Activated CD4-positive, alpha-beta memory T cell treated with anti-CD3 and anti-CD28 coated beads for 36 hours (primary cell): Measurements from ENCODE around the gene MTUS2. TPM values are rescaled to one million over a fixed set of nuclear protein-coding genes. Genes with fewer than 3 reads are reported as not detected.
A peak's percentile ranks its signal among the peaks of the same experiment; 100 is the strongest.

ENCODE experiments used
- CTCF ChIA-PET: fragments of 350-600 bp; sonication (Branson Sonifier 250); formaldehyde crosslinking; loops from one replicate; lab custom pipeline; 2021; ENCODE audit warnings: antibody characterized with exemption, inconsistent platforms; lab: Charles Lee
- POLR2A ChIA-PET: fragments of 350-600 bp; sonication (Branson Sonifier 250); formaldehyde crosslinking; loops from one replicate; lab custom pipeline; 2021; ENCODE audit warnings: antibody characterized with exemption; lab: Charles Lee
- DNase-seq: peaks from one replicate; pipeline ENCODE4 v3.0.0-alpha.2; 2020
- H3K27ac Mint-ChIP-seq: one replicate; pipeline ENCODE4 v1.8.0; 2021; ENCODE audit warnings: mixed read lengths
- H3K27me3 Mint-ChIP-seq: one replicate; pipeline ENCODE4 v1.8.0; 2021; ENCODE audit warnings: mixed read lengths
- H3K36me3 Mint-ChIP-seq: one replicate; pipeline ENCODE4 v1.8.0; 2021; ENCODE audit warnings: mixed read lengths
- H3K4me1 Mint-ChIP-seq: one replicate; pipeline ENCODE4 v1.8.0; 2021; ENCODE audit warnings: low read depth, mixed read lengths
- H3K4me3 Mint-ChIP-seq: one replicate; pipeline ENCODE4 v1.8.0; 2021; ENCODE audit warnings: mild to moderate bottlenecking, mixed read lengths
- H3K9me3 Mint-ChIP-seq: one replicate; pipeline ENCODE4 v1.8.0; 2021; ENCODE audit warnings: mixed read lengths
- intact Hi-C: fragments of 100-400 bp; cut with micrococcal nuclease; formaldehyde crosslinking; loops from one replicate; pipeline ENCODE4 v1.15.1; 2023
- total RNA-seq, 2 experiments: library from RNA; stranded (reverse); gene quantifications; one replicate each; pipeline ENCODE4 v1.2.3, GENCODE V29; 2021

Gene MTUS2
- total RNA-seq, 2 experiments from 2014 or later: not detected

DNA sequence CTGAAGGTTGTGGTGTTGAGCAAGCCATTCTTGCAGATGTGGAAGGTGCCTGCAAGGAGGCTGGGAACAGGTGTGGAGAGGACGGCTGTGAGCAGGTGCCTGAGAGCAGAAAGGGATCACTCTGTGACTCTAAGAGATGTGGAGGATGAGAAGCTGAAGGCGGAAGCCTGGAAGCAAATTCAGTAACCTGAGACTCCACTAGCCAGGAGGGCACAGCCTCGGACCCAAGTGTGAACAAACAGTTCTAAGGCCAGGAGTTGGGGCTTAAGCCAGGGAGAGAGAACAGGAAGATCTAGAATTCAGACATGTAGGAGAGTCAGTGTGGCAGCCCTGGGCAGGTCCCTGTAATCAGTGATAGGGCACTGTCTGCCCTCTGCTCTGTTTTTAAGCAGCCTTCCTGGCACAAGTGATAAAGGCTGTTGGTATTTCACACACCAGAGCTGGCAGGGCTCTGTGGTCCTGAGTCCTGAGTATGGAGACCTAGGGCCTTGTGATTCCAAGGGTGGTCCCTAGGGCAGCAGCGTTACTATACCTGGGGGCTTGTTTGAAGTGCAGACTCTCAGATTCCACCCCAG, 644.1 kb downstream of the MTUS2 start:
- Mint-ChIP-seq H3K27ac (no peak overlapping the region), H3K4me3 (no peak overlapping the region), H3K9me3 (no peaks in the 10 kb centered on the region), H3K27me3 (peaks cover 10% of the 10 kb centered on the region), H3K36me3 (no peaks in the 10 kb centered on the region), H3K4me1 (no peaks in the 10 kb centered on the region)
- intact Hi-C loops: no loop called here
- DNase-seq: no peak
- CTCF ChIA-PET: no interaction called here
- POLR2A ChIA-PET: no interaction called here

DNA sequence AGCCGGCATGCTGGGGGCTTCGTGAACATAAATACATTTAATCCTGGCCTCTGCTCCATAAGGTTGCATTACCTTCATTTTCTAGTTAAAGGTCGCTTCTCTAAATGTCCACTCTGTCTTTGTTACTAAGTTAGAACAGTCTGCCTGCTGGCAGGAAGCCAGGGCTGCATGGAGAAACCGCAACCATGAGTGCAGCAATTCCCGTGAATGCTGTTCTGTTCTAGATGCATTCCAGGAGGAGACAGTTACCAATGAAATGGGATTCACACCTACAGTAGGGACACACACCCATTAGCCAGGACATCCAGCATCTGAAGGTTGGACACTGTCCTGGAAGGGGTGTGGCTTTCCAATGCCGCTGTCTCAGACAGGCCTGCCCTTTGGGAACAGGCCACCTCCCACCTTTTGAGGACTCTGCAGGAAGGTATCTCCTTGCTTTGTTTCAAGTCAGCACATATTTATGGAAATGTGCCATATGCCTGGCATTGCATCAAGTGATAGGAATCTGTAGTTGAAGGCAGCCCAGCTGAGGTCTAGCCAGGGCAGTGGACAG, 645.7 kb downstream of the MTUS2 start:
- peaks cover 1% of the 10 kb centered on the region for H3K27me3 Mint-ChIP-seq
- no peaks in the 10 kb centered on the region for H3K4me1 Mint-ChIP-seq
- H3K4me3 Mint-ChIP-seq: no peak overlapping the region
- H3K36me3 Mint-ChIP-seq: no peaks in the 10 kb centered on the region
- ChIA-PET POLR2A (no interaction called here), CTCF (no interaction called here)
- H3K9me3 Mint-ChIP-seq: no peaks in the 10 kb centered on the region
- no peak overlapping the region for H3K27ac Mint-ChIP-seq
- no peak for DNase-seq
- intact Hi-C loops: no loop called here

DNA sequence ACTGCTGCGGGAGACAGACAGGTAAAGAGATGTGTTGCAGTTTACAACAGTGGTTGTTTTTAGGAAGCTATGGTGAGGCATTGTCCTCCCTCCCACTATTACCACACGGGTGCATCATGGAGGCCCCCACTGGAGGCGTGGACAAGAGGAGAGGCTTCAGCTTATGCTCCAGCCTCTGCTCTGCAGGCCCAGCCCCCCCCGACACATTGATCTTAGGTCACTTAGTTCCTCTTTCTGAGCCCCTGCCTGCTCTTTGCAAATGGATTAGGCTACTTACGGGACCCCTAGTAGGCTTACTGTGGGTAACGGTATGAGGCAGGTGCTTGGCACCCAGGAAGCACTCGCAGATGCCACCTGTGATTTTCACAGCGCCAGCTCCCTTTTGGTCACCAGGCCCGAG, 651.4 kb downstream of the MTUS2 start:
- H3K4me1 Mint-ChIP-seq: no peaks in the 10 kb centered on the region
- no peaks in the 10 kb centered on the region for H3K36me3 Mint-ChIP-seq
- ChIA-PET CTCF (interaction anchor here (0.6 to 3.3 kb wide), 12 partner anchors 9 to 242 kb away, joined by 3 to 14 read pairs (median 4); no protein-coding TSS in a partner anchor), POLR2A (no interaction called here)
- intact Hi-C loops: no loop called here
- H3K9me3 Mint-ChIP-seq: no peaks in the 10 kb centered on the region
- no peak overlapping the region for H3K4me3 Mint-ChIP-seq
- DNase-seq: no peak
- no peaks in the 10 kb centered on the region for H3K27me3 Mint-ChIP-seq
- H3K27ac Mint-ChIP-seq: no peak overlapping the region

DNA sequence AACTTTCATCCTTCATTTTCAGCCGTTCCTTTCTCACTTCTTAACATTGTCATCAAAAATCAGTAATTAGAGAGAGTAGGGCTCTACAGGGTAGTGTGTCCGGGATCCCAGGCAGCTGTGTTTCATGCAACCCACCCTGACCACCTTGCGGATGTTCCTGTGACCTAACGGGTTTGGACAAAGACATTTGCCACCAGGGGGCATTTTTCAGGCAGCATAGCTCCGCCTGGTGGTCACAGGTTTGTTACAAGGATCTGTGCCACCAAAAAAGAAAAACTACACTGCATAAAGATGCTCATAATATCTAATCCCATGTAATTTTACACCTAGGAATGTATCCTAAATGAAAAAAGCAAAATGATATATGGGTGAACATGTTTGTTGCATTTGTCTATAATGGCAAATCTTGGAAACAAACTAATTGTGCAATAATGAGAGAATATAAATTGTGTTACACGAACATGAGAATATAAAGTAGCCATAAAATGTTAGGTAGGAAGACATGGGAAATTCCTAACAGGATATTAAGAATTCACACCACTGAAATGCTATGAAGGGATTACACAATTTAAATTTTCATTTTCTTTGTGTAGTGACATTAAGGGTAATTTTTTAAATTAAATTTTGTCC, 652.3 kb downstream of the MTUS2 start:
- Mint-ChIP-seq H3K9me3 (no peaks in the 10 kb centered on the region), H3K4me3 (no peak overlapping the region), H3K27me3 (peaks cover 3% of the 10 kb centered on the region), H3K4me1 (no peaks in the 10 kb centered on the region), H3K27ac (no peak overlapping the region), H3K36me3 (no peaks in the 10 kb centered on the region)
- intact Hi-C loops: loop anchor here (1.0 kb wide), 1 partner anchor 236 kb away; no protein-coding TSS in a partner anchor
- POLR2A ChIA-PET: no interaction called here
- DNase-seq: peak; percentile 63
- CTCF ChIA-PET: interaction anchor here (0.6 to 3.3 kb wide), 14 partner anchors 8 to 482 kb away, joined by 3 to 14 read pairs (median 3); no protein-coding TSS in a partner anchor

DNA sequence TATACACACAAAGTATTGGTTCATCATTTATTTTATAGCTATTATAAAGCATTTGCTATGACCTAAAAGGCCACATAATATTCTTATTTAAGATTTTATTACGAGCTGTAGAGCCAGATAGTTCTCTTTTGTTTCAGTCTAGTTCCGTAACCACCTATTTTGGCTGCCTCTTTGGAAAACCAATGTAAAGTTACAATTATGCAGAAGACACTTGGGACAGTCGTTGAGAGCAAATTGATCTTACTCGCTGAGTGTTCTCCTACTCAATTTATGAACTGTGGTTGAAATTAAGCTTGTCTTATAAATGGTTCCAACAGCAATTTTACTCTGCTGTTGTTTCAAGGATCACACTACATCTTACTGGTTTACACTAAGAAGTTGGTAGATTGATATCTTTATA, 653.0 kb downstream of the MTUS2 start:
- H3K4me3 Mint-ChIP-seq: no peak overlapping the region
- H3K36me3 Mint-ChIP-seq: no peaks in the 10 kb centered on the region
- intact Hi-C loops: no loop called here
- no peaks in the 10 kb centered on the region for H3K9me3 Mint-ChIP-seq
- peaks cover 5% of the 10 kb centered on the region for H3K27me3 Mint-ChIP-seq
- ChIA-PET POLR2A (no interaction called here), CTCF (interaction anchor here (0.5 to 3.3 kb wide), 7 partner anchors 10 to 701 kb away, joined by 3 to 14 read pairs (median 5); no protein-coding TSS in a partner anchor)
- no peak for DNase-seq
- no peaks in the 10 kb centered on the region for H3K4me1 Mint-ChIP-seq
- no peak overlapping the region for H3K27ac Mint-ChIP-seq

DNA sequence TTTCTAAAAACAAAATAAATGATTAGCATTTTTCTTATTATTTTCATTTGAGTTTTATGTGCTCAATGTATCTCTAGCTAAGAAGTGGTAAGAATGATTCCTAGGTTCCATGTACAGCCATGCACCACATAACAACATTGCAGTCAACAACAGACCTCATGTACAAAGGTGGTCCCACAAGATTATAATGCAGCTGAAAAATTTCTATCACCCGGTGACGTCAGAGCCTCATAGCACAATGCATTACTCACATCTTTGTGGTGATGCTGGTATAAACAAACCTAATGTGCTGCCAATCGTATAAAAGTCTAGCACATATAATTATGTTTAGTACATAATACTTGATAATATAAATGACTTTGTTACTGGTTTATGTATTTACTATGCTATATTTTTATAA, 654.9 kb downstream of the MTUS2 start:
- no peaks in the 10 kb centered on the region for H3K9me3 Mint-ChIP-seq
- peaks cover 5% of the 10 kb centered on the region for H3K27me3 Mint-ChIP-seq
- H3K36me3 Mint-ChIP-seq: no peaks in the 10 kb centered on the region
- H3K27ac Mint-ChIP-seq: no peak overlapping the region
- intact Hi-C loops: no loop called here
- no peak for DNase-seq
- no peak overlapping the region for H3K4me3 Mint-ChIP-seq
- ChIA-PET CTCF (no interaction called here), POLR2A (no interaction called here)
- H3K4me1 Mint-ChIP-seq: no peaks in the 10 kb centered on the region

DNA sequence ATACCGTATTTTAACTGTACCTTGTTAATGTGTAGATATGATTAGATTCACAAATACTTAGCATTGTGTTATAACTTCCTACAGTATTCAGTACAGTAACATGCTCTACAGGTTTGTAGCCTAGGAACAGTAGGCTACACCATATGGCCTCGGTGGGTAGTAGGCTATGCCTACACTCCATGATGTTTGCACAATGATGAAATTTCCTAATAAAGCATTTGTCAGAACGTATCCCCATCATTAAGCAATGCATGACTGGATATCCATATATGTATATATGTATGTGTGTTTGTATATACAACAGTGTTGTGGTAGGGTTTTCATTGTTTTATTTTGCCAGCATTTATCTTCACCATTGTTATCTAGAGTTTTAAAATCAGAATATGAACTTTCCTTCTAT, 655.9 kb downstream of the MTUS2 start:
- Mint-ChIP-seq H3K4me3 (no peak overlapping the region), H3K27ac (no peak overlapping the region), H3K27me3 (peaks cover 5% of the 10 kb centered on the region), H3K4me1 (no peaks in the 10 kb centered on the region), H3K36me3 (no peaks in the 10 kb centered on the region), H3K9me3 (no peaks in the 10 kb centered on the region)
- DNase-seq: no peak
- intact Hi-C loops: no loop called here
- POLR2A ChIA-PET: no interaction called here
- CTCF ChIA-PET: interaction anchor here (0.7 kb wide), 1 partner anchor 28 kb away, joined by 3 read pairs; no protein-coding TSS in a partner anchor

DNA sequence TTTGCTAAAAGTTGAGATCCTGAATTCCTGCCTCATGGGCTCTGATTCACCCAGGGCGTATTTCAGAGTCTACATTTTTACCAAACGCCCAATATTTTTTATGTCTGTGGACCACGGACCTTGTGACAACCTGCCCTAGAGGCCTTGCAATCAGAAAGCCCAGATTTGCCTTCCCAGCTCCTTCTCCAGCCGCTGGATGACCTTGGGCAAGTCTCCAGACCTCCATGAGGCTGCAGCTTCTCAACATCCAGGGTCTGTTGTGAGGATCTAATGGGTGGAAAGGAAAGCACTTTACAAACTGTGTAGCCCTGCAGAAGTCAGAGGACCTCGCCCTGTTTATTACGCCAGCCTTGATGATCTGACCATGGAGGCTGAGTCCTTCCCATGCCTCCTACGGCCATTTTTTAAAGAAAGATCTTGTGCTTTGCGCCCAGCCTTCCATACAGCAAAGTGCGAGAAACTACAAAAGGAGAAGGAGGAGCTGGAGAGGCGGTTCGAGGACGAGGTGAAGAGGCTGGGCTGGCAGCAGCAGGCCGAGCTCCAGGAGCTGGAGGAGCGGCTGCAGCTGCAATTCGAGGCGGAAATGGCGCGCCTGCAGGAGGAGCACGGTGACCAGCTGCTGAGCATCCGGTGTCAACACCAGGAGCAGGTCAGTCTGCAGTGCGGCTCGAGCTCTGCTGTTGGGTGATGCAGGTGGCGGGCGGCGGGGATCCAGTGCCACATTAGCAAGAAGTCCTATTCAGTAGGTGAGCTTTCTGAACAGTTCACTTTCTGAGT, 659.8 kb downstream of the MTUS2 start:
- H3K4me3 Mint-ChIP-seq: no peak overlapping the region
- peaks cover 5% of the 10 kb centered on the region for H3K27me3 Mint-ChIP-seq
- no peaks in the 10 kb centered on the region for H3K36me3 Mint-ChIP-seq
- POLR2A ChIA-PET: no interaction called here
- no peak for DNase-seq
- no peak overlapping the region for H3K27ac Mint-ChIP-seq
- CTCF ChIA-PET: interaction anchor here (1.0 to 2.1 kb wide), 3 partner anchors 8 to 118 kb away, joined by 3 to 6 read pairs (median 3); no protein-coding TSS in a partner anchor
- no peaks in the 10 kb centered on the region for H3K9me3 Mint-ChIP-seq
- intact Hi-C loops: no loop called here
- H3K4me1 Mint-ChIP-seq: no peaks in the 10 kb centered on the region

DNA sequence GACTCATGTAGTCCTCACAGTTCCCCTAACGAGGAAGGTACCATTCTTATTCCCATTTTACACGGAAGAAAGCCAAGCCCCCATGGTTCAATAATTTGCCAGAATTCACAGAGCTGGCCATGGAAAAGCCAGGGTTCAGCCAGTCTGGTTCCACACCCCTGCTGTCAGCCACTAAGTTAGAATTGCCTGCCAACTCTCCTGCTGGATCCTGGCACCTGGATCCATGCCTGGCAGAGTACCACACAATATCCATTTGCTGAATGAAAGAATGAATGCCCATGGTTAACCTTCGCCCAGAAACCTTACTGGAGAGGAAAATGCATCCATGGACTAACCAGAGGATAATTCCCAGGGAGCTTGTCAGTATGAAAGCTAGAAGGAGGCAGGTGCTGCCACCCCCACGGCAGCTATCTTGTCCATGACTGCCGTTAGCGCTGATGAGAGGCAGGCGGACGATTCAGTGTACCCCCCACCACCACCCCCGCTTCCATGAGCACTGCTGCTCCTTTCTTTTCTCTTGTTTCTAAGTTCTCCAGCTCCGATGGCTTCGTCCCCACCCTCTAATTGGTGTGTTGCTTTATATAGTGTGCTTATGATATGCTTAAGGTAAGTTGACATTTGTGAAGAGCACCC, 660.9 kb downstream of the MTUS2 start:
- Mint-ChIP-seq H3K9me3 (no peaks in the 10 kb centered on the region), H3K4me1 (no peaks in the 10 kb centered on the region), H3K27ac (no peak overlapping the region), H3K4me3 (no peak overlapping the region), H3K36me3 (no peaks in the 10 kb centered on the region), H3K27me3 (peaks cover 8% of the 10 kb centered on the region)
- DNase-seq: no peak
- POLR2A ChIA-PET: no interaction called here
- CTCF ChIA-PET: interaction anchor here (1.2 to 2.1 kb wide), 2 partner anchors 9 to 119 kb away, joined by 3 to 6 read pairs; no protein-coding TSS in a partner anchor
- intact Hi-C loops: no loop called here

DNA sequence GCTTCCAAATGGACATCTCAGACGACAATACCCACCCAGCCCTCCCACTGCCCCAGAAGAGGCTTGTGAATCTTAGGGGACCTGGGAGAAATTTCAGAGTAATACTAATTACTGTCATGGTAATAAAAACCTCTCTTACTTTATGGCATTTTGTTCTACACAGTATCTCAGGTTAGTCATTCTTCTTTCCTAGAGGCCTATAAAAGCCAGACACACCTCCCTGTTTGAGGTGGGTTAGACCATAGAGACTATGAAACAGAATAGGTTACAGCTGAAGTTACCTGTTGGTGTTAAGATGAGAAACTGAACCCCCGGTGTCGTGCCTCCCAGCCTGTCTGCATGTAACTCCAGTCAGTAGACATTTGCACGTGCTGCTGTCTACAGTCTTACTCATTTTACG, 661.5 kb downstream of the MTUS2 start:
- H3K9me3 Mint-ChIP-seq: no peaks in the 10 kb centered on the region
- CTCF ChIA-PET: interaction anchor here (2.1 kb wide), 1 partner anchor 10 kb away, joined by 6 read pairs; no protein-coding TSS in a partner anchor
- no peak overlapping the region for H3K27ac Mint-ChIP-seq

DNA sequence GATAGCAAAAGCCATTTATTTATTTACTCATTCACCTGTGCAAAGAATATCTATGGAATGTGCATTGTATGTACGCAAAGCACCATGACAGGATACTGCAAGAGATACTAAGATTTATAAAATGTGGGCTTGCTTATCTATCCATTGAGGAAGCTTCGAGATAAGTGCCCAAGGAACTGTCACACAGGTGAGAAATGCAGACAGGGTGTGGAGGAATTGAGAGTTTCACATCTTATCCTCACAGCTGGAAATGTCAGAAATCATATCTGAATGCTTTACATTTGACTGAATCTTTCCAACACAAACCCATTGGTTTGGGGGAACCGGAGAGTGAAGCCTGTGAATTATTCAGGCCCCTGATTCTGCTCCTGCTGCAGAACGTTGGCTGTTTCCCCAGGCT, 662.4 kb downstream of the MTUS2 start:
- H3K4me3 Mint-ChIP-seq: no peak overlapping the region
- DNase-seq: no peak
- intact Hi-C loops: no loop called here
- ChIA-PET CTCF (interaction anchor here (1.1 kb wide), 1 partner anchor 9 kb away, joined by 3 read pairs; no protein-coding TSS in a partner anchor), POLR2A (no interaction called here)
- H3K27me3 Mint-ChIP-seq: peaks cover 5% of the 10 kb centered on the region
- no peaks in the 10 kb centered on the region for H3K9me3 Mint-ChIP-seq
- H3K27ac Mint-ChIP-seq: no peak overlapping the region
- no peaks in the 10 kb centered on the region for H3K4me1 Mint-ChIP-seq
- no peaks in the 10 kb centered on the region for H3K36me3 Mint-ChIP-seq

More for the DNA sequence above, 661.5 kb downstream of the MTUS2 start:
- intact Hi-C loops: no loop called here
- Mint-ChIP-seq H3K36me3 (no peaks in the 10 kb centered on the region), H3K27me3 (peaks cover 8% of the 10 kb centered on the region), H3K4me3 (no peak overlapping the region), H3K4me1 (no peaks in the 10 kb centered on the region)
- no peak for DNase-seq
- POLR2A ChIA-PET: no interaction called here
